Measurements from ENCODE around the gene RFX3.

GRCh38 chr9:3516667-3517330 is 9.0 kb downstream of the RFX3 start:
- TF ChIP-seq POLR2A (IDR thresholded peaks at IDR 0.05) (no peak), CTCF (IDR thresholded peaks at IDR 0.05) (no peak)

Measured in body of pancreas (tissue), 4 donors.